AG10803 (cell line): Measurements from ENCODE around the gene AMFR.

Experiments
- DNase-seq: peaks from one replicate; pipeline ENCODE4 v3.0.0; 2010; ENCODE audit warnings: low read depth
- H3K4me3 ChIP-seq: 2 replicates; pipeline ENCODE4 v1.5.1; 2011; ENCODE audit warnings: mild to moderate bottlenecking, low read length, control low read depth
- CTCF ChIP-seq: conservative IDR thresholded peaks from 2 replicates; pipeline ENCODE4 v1.5.1; 2011; ENCODE audit warnings: mild to moderate bottlenecking, low read length, control low read depth, inconsistent platforms

Gene AMFR

DNA sequence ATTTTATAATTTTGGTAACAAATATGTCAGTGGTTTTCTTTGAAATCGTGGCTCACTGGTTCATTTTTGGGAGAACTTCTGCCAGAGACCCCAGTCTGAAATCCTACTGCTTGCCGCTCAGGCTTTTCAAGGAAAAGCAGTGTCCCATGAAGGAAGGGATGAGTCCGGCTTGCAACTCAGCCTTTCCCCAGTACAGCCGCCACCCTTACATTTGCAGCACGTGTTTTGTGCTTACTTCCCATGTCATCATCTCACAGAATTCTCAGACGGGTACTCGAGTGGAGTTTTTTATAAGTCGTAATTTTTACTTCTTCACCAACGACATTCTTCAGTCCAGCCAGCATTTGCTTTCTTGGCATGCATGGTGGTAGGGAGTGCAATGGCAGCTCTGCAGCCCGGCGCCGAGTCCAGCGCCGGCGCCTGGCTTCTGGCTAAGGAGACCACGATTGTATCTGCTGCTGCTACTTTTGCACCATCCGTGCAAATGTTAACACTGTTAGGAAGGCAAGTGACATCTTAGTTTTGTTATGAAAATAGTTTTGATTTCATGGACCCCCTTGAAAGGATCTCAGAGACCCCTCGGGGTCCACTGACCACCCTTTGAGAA, 111.0 kb downstream of the AMFR start:
- H3K4me3 ChIP-seq, result no peak overlapping the region
- no peak for DNase-seq
- no peak for TF ChIP-seq CTCF

DNA sequence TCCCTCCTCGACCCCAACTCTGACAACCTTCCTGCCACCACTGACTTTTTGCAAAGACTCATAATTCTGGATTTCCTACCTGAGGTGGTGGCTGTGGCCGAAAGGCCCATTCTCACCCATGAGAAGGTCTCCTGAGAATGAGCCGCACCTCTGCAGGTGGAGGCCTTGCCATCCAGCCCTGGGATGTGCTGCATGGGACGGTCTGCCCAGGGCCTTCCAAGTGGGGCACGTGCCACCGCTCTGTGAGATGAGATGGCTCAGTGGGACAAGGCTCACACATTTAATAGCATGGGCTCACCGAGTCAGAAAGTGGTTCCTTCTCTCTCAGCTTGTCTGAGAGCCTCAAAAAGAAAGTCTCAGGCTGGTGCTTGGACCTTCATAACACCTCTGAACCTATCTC, 112.8 kb downstream of the AMFR start:
- H3K4me3 ChIP-seq, result no peak overlapping the region
- DNase-seq, result no peak
- TF ChIP-seq CTCF, result no peak

GRCh38 chr16:56312028-56312300, 113.4 kb downstream of the AMFR start:
- no peak for DNase-seq
- no peak overlapping the region for H3K4me3 ChIP-seq
- no peak for TF ChIP-seq CTCF
